Peyer's patch (tissue), 4 donors: ENCODE measurements around the gene KIFC3.

Experiments used
- CTCF ChIP-seq, 6 experiments: fragments of 450-650 bp in 4 of 6; fragments of 200-600 bp in 2 of 6; sonication (generic) in 1 of 6; IDR thresholded peaks; one replicate each; pipeline ENCODE4 v1.5.1; 2017 to 2019; ENCODE audit warnings: antibody characterized with exemption in 6 of 6, mild to moderate bottlenecking in 3 of 6, moderate library complexity in 1 of 6
- POLR2A ChIP-seq, 2 donors: fragments of 450-650 bp; IDR thresholded peaks; one replicate each; pipeline ENCODE4 v1.5.1; 2017; ENCODE audit warnings: antibody characterized with exemption in 2 of 2, mild to moderate bottlenecking in 2 of 2, moderate library complexity in 2 of 2

- TF ChIP-seq CTCF (IDR thresholded peaks at IDR 0.05) = no peak
- no peak for TF ChIP-seq POLR2A (IDR thresholded peaks at IDR 0.05)
These were observed 18.0 kb downstream of the KIFC3 start for GRCh38 chr16:57784334-57784733.
